DMS114 treated with DMSO at 0.1 percent for 48 hours (cell line): Measurements from ENCODE around the gene MMP15.
"Not testable (repeated sequence)": the region's sequence is repeated elsewhere in the genome, so short reads cannot be mapped to it uniquely, and the experiment has no call there.

Source experiments
- DNase-seq: peaks from one replicate; lab custom pipeline; 2025; ENCODE audit not compliant: unreplicated experiment; lab: John Stamatoyannopoulos, UW

The MMP15 gene

DNA sequence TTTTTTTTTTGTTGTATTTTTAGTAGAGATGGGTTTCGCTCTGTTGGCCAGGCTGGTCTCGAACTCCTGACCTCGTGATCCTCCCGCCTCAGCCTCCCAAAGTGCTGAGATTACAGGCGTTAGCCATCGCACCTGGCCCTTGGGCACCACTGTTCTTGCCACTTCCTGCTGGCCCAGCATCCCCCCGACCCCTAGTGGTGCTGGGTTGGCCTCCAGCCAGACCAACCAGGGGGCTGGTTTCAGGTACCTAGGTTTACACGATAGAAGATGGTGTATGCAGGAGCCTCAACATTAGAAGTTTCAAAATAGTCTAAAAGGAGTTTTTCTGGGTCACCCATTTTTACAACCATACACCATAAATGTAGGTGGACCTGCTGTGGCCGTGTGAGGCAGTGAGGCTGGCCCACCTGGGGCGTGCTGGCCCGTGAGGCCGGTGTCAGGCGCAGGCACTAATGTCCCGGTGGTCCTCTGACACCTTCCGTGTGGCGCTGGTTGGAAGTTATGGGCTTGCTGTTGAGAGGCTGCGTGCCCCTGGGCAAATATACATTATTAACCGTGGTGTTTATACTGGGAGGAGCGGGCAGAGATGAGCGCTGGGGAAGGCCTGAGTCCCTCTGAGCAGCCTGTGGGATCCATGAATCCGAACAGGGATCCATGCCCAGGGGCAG, 60.2 kb downstream of the MMP15 start:
- DNase-seq = no peak

DNA sequence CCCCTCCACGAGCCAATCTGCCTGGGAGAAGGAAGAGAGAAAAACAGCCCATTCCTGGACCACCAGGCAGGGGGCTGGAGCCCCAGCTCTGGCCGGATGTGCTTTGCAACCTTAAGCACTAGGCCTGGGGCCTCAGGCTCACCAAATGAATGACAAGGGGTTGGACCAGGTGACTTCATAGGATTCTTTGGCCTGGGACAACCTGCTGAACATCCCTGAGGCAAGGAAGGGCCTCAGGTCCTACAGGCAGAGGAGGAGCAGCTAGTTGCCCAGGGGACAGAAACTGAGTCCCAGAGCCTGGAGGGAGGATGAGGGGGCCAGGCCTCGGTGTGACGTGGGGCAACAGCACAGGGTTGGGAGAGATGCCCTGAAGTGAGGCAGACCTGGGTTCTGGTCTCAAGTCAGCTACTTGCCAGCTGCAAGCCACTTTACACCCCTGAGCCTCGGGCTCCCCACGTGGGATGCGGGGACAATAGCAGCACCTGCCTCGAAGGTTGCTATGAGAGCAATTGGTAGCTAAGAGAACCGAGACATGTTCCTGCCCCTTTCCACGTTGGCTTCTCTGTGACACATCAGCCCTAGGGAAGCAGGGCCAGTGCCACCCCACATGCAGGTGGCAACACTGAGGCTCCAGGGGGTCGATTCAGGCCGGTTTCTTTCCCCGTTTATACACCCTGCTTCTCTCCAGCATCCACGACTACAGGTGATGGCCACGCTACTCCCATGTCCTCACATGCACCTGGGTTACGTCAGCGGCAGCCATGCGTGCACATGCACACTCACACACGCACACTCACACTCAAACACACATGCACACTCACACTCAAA, 61.0 kb downstream of the MMP15 start:
- DNase-seq = no peak

DNA sequence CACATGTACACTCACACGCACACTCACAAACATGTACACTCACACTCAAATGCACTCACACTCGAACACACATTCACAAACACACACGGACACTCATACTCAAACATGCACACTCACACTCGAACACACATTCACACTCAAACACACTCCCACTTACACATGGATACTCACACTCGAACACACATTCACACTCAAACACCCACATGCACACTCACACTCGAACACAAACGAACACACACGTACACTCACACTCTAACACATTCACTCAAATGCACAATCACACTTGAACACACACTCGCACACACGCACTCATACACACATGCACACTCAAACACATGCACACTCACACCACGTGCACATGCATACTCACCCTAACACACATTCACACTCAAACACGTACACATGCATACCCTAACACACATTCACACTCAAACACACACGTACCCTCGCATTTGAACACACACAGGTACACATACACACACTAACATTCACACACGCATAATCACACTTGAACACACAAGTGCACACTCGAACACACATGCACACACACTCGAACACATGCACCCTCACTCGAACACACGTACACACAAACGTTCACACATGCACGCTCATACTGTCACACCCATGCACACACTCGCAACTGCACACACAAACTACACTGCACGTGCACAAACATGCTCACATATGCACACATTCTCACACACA, 61.8 kb downstream of the MMP15 start:
- DNase-seq = no peak

DNA sequence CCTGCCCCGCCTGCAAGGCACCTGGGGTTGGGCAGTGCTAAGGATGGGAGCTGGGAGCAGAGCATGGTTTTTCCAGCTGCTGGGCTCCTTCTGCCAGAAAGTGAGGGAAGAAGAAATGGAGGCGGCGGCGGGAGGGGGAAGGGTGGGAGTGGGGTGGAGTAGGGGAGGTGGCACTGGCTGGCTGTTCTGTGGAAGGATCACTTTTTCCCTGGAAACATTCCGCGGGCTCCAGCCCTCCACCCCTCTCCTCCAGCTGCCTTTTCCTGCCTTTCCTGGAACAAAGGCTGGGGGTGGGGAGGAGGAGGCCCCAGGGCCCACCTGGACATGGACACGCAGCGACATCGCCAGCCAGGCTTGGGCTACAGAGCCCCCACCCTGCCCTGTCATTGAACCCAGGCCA, 62.5 kb downstream of the MMP15 start:
- DNase-seq = no peak

DNA sequence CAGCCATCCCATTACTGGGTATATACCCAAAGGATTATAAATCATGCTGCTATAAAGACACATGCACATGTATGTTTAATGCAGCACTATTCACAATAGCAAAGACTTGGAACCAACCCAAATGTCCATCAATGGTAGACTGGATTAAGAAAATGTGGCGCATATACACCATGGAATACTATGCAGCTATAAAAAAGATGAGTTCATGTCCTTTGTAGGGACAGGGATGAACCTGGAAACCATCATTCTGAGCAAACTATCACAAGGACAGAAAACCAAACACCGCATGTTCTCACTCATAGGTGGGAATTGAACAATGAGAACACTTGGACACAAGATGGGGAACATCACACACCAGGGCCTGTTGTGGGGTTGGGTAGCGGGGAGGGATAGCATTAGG, 64.8 kb downstream of the MMP15 start:
- not testable (repeated sequence) for DNase-seq

DNA sequence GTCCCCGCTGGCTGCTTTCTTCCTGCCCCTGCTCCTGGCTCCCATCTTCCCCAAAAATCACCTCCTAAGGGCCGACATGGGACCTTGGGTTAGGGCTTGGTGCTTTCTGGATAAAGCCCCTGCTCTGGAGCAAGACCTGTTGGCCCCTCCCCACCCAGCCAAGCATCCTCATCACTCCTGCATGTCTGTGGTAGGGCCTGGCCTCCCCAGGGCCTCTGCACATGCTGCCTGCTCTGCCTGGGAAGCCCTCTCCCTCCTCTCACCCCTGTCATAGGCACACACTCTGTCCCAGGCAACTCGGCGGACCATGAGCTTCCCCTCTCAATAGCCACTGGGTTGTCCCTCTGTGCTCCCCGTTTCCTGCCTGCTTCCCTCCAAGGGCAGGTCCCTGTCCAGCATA, 68.5 kb downstream of the MMP15 start:
- no peak for DNase-seq

DNA sequence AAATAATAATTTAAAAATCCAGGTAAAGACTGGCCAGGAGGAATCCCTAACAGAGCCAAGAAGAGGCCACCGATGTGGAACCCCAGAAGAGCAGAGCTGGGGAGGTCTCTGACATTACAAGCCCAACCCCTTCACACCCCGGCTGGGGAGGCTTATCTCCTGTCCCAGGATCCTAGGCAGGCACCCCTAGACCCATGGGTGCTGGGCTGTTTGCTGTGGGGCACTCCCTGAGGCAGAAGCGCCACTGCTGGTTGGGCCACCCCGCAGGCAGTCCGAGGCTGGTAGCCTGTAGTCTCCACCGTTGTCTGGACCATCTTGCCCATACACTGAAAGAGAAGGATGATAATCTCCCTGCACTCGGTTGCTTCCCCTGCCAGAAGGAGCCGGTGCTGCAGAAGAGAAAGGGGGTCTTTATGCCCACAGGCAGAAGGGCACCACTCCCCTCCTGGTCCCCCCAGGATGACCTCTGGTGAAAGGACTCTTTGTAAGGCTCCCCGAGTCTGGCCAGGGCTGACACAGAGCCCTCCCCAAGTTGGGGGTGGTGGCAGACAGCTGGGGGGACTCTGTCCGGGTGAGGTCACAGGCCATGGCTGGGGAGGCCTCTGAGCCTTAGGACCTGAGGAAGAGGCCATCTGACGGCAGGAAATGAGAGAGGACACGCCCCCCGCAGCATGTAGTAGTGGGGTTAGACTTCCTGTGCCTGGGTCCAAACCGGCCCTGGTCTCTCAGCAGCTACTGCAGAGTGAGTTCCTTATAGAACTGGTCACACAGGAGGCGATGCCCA, 69.4 kb downstream of the MMP15 start:
- DNase-seq = no peak

DNA sequence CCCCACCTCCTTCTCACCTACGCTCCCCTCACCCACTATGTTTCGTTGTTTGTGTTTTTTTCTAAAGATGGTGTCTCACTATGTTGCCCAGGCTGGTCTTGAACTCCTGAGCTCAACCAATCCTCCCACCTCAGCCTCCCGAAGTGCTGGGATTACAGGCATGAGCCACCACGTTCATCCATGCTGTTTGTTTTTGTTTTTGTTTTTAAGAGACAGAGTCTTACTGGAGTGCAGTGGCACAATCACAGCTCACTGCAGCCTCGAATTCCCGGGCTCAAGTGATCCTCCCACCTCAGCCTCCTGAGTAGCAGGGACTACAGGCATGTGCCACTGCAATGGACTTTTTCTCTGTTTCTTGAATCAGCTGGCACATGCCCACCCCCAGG, 70.0 kb downstream of the MMP15 start:
- not testable (repeated sequence) for DNase-seq

DNA sequence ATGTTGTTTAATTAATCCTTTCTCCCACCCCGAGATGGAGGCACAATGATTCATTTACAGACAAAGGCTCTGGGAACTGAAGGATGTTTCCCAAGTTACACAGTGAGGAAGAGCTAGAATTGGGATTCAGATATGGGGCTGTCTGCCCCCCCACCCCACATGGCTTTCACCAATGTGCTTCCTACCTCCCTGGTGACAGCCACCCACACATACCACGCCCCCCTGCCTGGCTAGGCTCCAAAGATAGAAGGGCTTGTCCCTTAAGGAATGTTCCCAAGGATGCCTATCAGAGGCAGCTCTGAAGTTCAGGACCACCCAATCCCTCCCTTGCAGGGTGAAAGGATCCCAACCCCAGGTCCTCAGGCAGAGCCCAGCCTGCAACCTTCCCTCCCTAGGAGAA, 70.7 kb downstream of the MMP15 start:
- no peak for DNase-seq
